HUDEP-2 (cell line): Measurements from ENCODE around the gene RAP1B.

Experiments used
- DNase-seq, 76 experiments: peaks; one replicate each; lab custom pipeline; 2025; ENCODE audit not compliant: unreplicated experiment in 76 of 76; lab: John Stamatoyannopoulos, UW

Gene RAP1B

GRCh38 chr12:68686595-68687521 is 76.2 kb downstream of the RAP1B start, which contains the start of gene NUP107:
NUP107 (plus strand) TSS chr12:68686978; CDS start chr12:68687066, 88 bp downstream.
- peak; percentile 57 to 99 (median 95) for DNase-seq

- DNase-seq = no peak
Observed at GRCh38 chr12:68695454-68695853, 84.8 kb downstream of the RAP1B start.

DNA sequence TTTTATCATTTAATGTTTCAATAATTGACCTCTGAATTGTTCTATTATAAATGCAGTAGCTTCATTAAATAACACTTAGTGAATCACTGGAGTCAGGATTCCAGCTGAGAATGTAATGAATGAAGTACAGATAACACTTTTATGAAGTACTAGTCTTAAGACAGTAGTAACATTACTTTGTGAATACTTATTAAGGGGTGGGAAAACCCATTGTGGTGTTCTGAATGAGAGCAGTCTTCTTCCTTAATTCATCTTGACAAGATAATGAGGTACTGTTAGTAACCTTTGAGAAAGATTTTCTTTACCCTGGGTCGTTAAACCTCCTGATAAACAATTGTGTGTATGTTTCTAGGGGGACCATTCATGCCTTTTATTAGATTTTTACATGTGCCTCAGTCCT is 88.8 kb downstream of the RAP1B start:
- DNase-seq = no peak
